SK-MEL-5 (cell line): ENCODE data around the gene PTHLH. TPM values are rescaled to one million over a fixed set of nuclear protein-coding genes. Genes with fewer than 3 reads are reported as not detected.

Experiments
- DNase-seq: peaks from one replicate; pipeline ENCODE4 v3.0.0-alpha.2; 2016; ENCODE audit warnings: low read depth, low spot score
- in situ Hi-C: cut with HindIII; loops from 2 replicates; pipeline ENCODE4 v1.10.0; 2016; ENCODE audit warnings: low sequenced_read_pairs, high pct_unique_total_duplicates, low pct_unique_long_range_greater_than_20kb
- total RNA-seq: library from RNA; depleted of rRNA; stranded (reverse); fragments of >200 nt; shearing (Covaris generic); gene quantifications from 2 replicates; pipeline ENCODE4 v1.2.3, GENCODE V29; 2014

The PTHLH gene
- total RNA-seq, 1 experiment from 2014 or later = 0.16 TPM

- DNase-seq = no peak
- in situ Hi-C loops = no loop called here
These were observed 9.3 kb upstream of the PTHLH start for GRCh38 chr12:27981874-27982273.

DNA sequence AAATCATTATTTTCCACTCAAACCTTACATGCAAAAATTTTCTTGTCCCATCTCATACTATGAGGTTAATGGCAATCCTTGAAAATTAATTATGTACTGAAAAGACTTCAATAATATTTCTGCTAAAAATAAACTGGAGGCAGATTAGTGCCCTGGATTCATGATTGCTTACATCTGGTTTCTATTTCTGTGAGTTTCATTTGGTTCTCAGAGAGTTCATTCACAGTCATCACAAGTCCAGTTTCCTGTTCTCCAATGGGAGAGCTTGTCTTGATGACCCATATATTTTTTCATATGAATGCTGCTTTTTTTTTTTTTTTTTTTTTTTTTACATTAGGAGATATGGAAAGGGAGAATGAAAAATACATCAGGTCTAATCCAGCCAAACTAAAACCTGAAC is 6.6 kb upstream of the PTHLH start:
- DNase-seq = peak; percentile 8
- in situ Hi-C loops = no loop called here

- no peak for DNase-seq
- in situ Hi-C loops = no loop called here
These were observed 2.9 kb upstream of the PTHLH start for GRCh38 chr12:27975222-27976136.

DNA sequence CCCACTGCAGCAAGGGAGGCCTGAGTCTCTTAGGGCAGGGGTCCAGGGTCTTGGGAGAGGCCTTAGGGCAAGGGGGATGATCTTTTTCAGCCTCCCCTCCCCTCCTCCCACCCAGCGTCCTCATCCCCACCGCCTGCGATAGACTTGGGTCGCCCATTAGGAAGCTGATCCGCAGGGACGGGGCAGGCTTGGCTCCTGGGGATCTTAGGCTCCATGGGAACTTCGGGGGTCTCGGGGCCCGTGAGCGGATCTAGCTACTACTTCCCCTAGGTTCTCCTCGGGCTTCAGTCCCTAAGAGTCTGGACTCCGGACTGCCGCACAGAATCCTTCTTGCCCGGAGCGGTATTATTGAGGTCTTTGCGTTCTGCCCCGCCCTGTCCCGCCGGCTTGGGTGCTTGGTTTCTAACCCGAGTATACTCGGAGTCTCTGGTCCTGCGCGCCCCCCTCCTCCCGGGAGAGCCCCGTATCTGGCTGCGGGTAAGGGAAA is 2.2 kb upstream of the PTHLH start:
- no peak for DNase-seq
- in situ Hi-C loops = no loop called here

DNA sequence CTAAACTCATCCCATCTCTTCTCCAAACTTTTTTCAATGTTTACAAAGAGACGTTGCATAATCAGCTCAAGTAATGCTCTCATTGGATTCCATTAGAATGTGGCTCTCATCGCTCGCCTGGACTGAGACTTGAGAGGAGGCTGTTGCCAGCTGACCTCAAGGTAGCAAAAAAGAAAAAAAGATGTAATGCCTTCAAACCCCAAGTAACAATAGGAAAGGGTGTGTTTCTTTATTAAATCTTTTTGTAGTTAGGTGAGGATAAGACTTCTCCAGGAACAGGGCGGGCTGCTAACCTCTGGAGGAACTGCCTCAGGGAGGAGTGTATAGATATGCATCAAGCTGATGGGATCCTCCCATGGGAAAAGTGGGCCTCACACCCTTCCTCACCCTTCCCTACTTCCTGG is 956 bp upstream of the PTHLH start:
- in situ Hi-C loops = no loop called here
- DNase-seq = no peak

- in situ Hi-C loops = no loop called here
- no peak for DNase-seq
These were observed 927 bp downstream of the PTHLH start for GRCh38 chr12:27971606-27972005.

DNA sequence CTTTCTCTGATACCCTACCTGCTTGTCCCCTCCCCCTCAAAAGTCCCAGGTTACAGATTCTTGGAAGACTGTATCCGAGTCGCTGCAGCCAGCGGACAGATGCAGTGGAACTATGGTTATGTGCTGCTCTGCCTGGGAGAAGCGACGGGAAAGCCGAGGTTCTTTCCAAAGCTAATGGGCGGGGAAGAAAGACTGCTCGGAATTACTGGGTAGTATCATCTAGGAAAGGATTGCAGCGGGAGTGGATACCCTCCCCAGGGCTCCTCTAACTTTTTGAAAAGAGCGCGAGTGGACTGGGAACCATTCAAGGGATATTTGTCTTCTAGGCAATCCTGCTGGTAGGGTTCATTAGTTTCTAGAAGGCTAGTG is 1.4 kb downstream of the PTHLH start:
- DNase-seq = no peak
- in situ Hi-C loops = no loop called here

GRCh38 chr12:27970401-27971120 is 2.0 kb downstream of the PTHLH start:
- no peak for DNase-seq
- in situ Hi-C loops = no loop called here

- in situ Hi-C loops = no loop called here
These were observed 2.7 kb downstream of the PTHLH start for GRCh38 chr12:27969624-27970400.

DNA sequence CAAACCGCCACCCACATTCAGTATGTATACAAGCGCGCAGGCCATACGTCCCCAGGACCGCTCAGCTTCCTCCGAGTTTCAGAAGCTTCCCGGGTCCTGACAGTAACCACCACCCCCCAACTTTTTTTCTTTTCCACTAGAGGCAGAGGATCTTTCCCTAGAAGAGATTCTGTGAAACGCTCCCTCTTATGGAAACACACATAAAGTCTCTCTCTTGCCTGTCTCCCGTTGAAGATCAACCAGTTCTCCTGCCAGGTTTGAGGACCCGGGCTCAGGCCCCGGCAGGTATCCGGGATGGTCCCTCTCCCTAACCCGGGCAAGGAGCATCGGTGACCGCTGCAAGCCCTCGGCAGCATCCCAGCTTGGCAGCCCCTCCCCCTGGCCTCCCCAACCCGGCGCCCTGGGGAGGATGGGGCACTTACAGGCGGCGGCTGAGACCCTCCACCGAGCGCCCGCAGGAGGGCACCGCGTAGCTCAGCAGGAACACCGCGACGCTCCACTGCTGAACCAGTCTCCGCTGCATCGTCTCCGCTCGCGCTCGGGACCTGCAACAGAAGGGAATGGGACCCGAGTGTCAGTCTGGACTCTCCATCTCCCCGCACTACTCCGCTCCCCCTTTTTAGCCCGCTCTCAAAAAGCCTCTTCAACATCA is 3.4 kb downstream of the PTHLH start:
- in situ Hi-C loops = no loop called here
- no peak for DNase-seq

More at GRCh38 chr12:27969624-27970400, 2.7 kb downstream of the PTHLH start:
- DNase-seq = peak; percentile 7

DNA sequence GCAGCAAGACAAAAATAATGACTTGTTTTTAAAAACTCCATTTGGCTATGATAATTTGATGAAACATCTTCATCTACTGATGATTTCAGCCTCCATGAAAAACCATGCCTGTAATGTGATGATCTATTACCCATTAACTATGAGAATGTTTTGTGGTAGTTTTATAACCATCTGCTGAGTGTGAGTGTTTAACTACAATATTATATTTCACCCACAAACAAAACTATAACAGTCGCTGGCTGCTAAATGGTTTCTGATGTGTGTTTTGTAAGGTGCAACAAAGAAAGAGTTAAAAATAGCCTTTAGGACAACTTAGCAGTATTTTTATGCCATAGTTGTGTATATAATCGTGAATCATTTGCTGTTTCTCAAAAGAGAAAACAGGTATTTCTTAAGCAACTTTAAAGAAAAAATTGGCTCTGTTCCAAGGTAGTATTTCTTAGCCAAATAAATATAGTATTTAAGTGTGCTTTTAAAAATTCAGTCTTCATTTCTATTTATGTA is 4.9 kb downstream of the PTHLH start:
- in situ Hi-C loops = no loop called here
- DNase-seq = no peak

DNA sequence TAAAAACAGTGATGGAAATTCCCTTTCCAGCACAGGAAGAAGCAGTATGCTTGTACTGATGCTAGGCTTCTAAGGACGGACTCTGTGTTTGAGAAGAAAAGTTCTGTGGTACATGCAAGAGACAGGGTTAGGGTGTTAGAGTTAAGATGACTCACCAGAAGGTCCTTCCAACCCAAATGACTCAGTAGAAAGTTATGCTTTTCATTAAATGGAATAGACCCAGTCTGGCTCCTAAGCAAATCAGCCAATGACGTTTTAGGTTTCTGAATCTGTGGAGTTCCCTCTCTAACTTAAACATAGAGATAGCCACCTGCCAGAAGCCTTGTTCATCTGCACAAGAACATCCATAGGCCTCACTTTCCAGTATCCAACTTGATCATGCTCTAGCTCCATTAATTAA is 5.7 kb downstream of the PTHLH start:
- DNase-seq = peak; percentile 28
- in situ Hi-C loops = no loop called here

DNA sequence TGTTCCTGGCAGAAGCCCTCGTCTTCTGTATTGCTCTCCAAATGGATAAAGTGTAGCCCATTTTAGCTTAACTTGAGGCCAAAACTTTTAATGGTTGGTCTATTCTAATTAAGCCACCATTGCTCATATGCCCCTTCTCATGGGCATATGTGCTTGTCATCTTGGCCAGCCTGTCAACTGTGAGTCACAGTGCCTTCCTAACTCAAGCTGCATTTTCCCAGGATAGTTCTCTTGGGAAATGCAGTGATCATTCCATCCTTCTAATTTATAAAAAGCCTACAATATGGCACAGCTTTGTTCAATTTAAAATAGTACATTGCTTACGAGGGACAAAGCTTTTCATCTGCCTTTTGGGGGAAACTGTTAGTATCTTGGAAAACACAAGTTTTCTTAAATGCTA is 6.6 kb downstream of the PTHLH start:
- in situ Hi-C loops = no loop called here
- DNase-seq = no peak

DNA sequence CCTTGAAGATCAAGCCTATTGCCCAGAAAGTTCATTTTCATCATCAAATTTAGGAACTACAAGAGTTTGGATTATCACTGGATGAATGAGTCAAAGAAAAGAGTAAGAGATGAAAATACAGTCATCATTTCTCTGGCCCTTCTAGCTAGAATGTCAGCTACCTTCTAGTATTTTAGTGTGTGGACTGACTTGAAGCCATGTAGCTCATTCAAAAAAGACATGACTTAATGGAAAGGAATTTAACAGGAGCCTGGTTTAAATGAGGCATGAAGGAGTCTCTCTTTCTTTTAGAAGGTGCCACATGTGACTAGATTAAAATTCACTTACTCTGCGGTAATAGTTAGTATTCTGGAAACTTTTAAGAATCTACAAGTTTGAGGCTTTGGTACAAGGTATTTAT is 7.1 kb downstream of the PTHLH start:
- DNase-seq = no peak
- in situ Hi-C loops = no loop called here

- in situ Hi-C loops = no loop called here
- DNase-seq = no peak
These were observed 8.4 kb downstream of the PTHLH start for GRCh38 chr12:27964123-27964522.

DNA sequence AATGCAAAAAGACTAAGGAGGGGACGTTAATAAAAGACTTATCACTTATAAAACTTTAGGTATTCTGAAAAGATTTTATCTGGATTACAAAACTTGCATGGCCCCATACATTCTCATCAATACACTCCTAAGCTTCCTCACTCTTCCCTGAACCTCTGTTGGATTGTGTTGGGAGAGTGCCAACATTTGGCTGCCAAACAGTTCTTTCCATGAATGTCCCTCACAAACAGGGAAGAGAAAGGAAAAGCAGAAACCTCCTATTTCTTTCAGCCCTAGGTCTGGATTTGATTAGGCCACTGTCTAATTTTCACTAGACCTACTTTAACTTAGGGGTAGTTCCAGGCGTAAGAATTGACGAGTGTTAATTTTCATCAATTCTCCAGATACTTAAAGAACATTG is 11.7 kb downstream of the PTHLH start:
- in situ Hi-C loops = no loop called here
- DNase-seq = no peak

DNA sequence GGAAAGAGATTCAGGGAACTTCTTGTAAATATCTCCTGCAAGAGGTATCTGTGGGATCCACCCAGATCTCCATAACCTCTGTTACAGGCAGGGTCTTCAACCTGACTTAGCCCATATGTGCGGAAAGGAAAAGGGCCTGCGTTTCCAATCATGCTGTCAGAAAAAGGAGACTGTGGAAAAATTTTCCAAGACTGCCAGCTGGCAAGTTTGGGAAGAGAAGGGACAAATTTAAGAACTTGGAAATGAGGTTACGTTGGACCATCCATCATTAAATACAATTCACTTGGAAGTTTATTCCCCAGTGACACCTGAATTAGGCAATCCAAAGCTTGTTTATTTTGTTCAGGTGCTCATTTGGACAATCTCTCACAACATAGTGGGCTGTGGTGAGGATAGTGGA is 13.9 kb downstream of the PTHLH start:
- in situ Hi-C loops = no loop called here
- DNase-seq = no peak
